Occipital lobe (tissue), 2 donors: ENCODE data around the gene TSHZ2. TPM values are rescaled to one million over a fixed set of nuclear protein-coding genes. Genes with fewer than 3 reads are reported as not detected.

Experiments used
- DNase-seq: peaks from one replicate; lab custom pipeline; 2025; lab: John Stamatoyannopoulos, UW
- total RNA-seq: library from RNA; depleted of rRNA; stranded (reverse); fragments of >200 nt; gene quantifications from one replicate; pipeline ENCODE4 v1.2.3, GENCODE V29; 2014

The TSHZ2 gene
- total RNA-seq, 1 donor from 2014 or later, result 0.31 TPM

DNA sequence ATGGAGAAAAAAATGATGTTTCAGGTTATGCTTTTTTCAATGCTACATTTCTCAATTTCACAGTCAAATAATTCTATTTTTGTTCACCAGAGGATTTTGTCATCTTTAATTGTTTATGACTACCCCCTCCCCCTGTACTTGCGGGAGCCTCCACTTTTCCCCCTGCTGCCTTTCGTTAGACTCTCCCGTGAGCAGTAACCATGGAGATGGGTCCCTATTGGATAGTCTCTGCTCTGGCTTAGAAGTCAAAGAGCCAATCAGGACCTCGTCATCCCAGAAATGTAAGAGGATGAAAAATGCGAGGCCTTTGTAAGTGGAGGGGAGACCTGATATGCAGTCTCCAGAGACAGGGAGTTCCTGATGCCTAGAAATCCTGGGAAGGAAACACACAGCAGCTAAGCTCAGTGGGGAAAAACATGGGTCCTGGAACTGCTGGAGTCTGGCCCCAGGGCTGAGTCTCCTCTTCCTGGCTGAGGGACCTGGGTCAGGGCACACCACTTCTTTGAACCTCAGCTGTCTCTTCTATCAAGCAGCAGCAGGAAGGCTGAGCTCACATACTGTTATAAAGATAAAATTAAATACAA, 298.7 kb downstream of the TSHZ2 start:
- DNase-seq, result no peak

GRCh38 chr20:53274365-53274764, 302.2 kb downstream of the TSHZ2 start:
- DNase-seq, result no peak

GRCh38 chr20:53274807-53275206, 302.6 kb downstream of the TSHZ2 start:
- no peak for DNase-seq

DNA sequence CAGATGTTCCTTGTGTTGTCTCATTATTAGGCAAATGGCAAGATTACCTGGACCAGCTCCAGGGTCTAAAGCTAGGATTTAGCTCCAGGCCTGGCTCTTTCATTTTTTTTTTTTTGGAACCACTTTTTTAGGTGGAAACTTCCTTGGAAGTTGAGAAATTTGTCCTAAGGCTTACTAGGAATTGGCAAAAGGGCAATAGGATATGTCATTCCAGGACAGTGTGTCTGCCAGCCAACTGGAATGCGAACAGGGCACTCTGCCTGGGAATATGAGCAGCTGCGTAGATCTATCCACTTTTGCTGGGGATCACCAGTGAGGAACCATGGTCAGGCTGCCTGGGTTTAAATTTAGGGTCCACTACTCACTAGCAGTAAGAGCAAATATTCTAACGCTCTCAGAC, 304.0 kb downstream of the TSHZ2 start:
- no peak for DNase-seq

DNA sequence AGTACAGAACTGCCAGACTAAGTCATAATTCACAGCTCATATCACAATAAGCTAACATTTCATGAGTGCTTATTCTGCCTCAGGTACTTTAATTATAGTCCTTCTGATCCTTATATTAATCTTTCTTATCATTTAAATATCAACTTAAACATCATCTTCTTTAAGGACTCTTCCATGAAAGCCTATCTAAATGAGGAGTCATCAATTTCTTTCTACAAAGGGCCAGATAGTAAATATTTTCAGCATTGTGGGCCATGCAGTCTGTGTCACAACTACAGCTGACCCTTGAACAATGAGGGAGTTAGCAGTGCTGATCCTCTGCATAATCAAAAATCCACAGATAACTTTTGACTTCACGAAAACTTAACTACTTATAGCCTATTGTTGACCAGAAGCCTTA, 306.4 kb downstream of the TSHZ2 start:
- DNase-seq, result no peak

- DNase-seq, result no peak
Observed at GRCh38 chr20:53279735-53280134, 307.6 kb downstream of the TSHZ2 start.

DNA sequence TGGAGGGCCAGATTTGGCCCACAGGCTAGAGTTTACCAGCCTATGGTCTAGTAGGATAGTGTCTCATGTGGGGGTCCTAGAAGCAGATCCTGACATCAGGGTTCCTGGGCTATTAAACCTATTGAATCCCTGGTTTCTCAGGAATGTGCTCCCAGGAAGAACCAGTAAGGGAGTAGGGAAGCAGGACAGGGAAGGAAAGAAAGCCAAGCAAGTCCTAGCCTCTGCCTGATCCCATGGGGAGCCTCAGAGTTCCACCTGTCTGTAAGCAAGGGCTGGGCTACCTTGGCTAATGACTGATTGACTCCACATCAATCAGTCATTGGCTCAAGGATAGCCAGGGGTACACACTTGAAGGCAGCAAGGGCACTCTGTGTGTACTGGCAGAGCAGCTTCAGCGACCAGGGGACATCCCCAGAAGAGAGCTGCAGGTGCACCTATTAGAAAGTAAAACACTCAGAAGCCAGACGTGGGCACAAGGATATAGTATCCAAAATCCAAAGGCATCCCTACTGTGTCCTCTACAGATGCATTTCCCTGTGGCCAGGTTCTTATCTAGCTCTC, 309.5 kb downstream of the TSHZ2 start:
- no peak for DNase-seq

DNA sequence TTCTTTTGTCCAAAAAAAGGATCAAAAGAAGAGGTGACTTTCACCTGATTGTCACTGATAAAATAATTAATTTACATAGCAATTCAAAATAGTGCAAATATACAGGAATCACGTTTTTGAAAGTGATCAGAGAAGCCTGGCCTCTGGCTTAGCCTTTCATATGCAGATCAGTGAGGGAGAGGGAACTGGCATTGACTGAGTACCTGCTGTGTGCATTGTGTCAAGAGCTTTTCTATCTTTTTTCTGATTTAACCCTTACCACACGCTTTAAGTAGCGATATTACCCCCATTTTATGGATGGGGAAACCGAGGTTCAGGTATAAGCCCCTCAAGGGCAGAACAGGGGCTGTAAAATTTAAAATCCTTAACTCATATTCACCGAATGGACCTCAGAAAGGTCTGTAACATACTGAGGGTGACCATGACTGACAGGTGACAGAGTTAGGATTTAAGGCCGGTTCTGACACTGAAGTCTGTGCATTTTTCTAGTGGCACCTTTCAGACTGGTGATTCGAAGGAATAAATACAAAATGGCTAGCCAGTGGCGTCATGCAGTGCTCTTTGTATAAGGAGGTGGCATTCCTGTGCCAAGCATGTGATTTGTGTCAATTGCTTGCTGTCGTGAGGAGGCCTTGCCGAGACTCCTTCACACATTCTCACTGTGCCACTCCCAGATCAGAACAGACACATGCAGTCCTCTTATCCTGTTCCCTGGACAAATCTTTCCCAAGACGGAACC, 310.2 kb downstream of the TSHZ2 start:
- DNase-seq, result no peak

DNA sequence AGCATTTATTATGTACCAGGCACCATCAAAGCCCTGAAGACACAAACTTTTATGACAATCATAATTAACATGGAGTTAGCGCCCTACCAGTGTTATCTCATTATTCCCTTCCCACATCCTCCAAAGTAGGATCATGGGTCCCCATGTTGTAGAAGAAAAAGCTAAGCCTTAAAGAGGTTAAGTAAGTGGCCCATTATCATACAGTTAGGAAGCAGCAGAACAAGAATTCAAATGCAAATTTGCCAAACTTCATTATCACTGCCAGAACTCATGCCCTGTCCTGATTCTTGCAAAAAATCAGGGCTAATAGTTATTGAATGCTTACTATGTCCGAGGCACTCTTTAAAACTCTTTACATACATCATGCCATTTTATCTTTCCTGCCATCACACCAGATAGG, 310.9 kb downstream of the TSHZ2 start:
- DNase-seq, result no peak

DNA sequence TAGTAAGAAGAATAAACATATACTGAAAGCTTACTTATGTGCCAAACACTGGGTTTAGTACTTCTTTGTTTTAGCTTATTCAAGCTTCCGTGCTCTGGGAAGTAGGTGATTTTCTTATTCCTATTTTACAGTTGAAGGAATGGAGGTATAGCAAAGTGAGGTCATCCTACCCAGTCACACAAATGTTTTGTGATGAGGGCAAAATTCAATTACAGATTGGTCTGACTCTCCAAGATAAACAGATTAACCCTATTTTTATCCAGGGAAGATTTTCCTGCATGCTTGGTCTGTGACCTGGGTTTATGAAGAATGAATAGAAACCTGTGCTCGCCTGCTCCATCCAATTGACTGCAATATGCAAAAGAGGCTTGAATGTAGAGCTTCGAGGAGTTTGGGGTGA, 311.4 kb downstream of the TSHZ2 start:
- DNase-seq, result no peak

- DNase-seq, result no peak
Observed at GRCh38 chr20:53284256-53284655, 312.1 kb downstream of the TSHZ2 start.

GRCh38 chr20:53284696-53285095, 312.5 kb downstream of the TSHZ2 start:
- no peak for DNase-seq

DNA sequence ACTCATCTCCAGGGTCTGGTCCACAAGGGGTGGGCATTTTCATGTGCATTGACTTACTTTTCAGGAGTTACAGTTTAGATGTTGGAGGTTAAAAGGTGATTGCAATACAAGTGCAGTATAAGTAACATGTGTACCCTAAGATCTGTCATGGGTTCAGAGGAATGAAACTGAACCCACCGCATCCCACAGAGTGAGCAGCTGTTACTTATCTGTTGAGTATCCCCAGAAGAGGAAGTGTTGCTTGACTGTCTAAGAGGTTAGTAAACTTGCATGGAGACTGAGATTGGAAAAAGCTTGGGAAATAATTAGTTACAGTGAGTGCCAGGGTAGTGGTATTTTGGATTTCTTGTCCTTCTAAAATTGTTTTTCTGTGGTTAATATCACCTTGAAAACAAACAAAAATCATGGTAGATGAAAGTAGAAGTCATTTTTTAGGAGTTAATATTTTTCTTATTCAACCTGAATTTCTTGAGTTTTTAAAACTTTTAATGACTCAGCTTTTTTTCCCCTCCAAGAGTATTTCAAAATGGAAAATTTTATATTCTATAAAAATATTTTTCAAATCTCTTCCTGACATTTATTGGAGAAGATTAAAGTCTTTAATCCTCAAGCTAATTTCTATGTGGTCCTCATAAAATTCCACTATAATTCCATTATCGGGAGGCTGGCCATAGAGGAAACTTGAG, 315.3 kb downstream of the TSHZ2 start:
- DNase-seq, result no peak

GRCh38 chr20:53291548-53291947, 319.4 kb downstream of the TSHZ2 start:
- DNase-seq, result no peak

GRCh38 chr20:53292347-53292746, 320.2 kb downstream of the TSHZ2 start:
- no peak for DNase-seq

- DNase-seq, result no peak
Observed at GRCh38 chr20:53294804-53295203, 322.6 kb downstream of the TSHZ2 start.

GRCh38 chr20:53296025-53296424, 323.9 kb downstream of the TSHZ2 start:
- no peak for DNase-seq

DNA sequence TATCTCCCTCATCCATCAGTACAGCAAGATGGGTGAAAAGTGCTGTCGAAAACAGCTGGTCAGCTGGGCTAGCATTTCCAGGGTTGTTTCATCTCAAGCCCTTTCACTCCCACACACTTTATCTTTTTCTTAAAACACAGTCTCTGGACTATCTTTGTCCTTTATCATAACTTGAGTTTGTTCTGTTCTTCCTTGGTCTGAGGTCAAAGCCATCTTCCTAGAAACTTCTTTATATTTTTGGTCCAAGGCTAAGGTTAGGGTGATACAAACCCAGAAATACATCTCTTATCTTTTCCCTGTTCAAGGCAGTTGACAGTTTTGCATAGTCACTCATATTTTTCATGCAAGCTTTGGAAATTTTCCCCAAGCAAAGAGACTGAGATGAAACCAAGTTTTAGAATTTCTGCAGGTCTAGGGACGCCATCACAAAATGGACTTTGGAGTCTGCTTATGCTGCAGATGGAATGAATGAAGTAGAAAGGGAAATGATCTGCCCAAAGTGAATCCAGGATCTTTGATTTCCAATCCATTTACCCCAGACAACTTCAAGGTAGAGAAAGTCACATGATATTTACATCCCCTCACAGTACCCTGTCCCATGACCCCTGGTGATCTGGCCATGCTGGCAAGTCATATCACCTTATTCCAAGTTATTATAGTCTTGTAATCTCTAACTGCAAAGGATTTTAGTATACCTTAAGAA, 324.4 kb downstream of the TSHZ2 start:
- no peak for DNase-seq

DNA sequence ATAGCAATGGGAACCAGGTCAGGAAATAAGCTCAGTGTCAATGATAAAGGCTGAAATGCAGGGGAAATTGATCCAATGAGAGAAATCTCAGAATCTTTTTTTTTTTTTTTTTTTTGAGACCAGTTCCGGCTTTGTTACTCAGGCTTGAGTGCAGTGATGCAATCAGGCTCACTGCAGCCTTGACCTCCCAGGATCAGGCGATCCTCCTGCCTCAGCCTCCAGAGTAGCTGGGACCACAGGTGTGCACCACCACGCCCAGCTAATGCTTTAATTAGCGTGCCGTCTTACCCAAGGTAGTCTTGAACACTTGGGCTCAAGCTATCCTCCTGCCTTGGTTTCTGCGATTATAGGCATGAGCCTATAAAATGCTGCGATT, 325.0 kb downstream of the TSHZ2 start:
- no peak for DNase-seq

- no peak for DNase-seq
Observed at GRCh38 chr20:53298260-53298659, 326.1 kb downstream of the TSHZ2 start.

- DNase-seq, result no peak
Observed at GRCh38 chr20:53298911-53299310, 326.8 kb downstream of the TSHZ2 start.

DNA sequence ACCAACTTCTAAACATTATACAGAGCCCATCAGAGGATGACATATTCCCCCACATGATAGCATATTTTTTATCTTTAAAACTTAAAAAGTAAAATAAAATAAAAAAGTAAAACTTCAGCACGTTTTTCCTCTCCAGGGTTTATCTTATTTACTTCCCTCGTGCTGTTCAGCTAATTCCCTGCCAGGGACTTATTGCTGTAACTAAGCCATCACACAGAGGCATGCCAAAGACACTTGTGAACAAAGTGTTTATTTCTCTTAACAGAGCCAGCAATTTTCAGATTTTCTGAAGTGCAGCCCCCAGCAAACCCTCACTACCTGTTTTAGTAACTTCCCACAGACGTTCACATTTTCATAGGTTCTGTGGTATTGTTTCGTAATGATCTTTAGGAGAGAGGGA, 327.7 kb downstream of the TSHZ2 start:
- DNase-seq, result no peak
